Neural progenitor cell (in vitro differentiated cells): ENCODE measurements around the gene PRDM16. TPM values are rescaled to one million over a fixed set of nuclear protein-coding genes. Genes with fewer than 3 reads are reported as not detected.

ENCODE experiments used
- DNase-seq: peaks from one replicate; pipeline ENCODE4 v3.0.0-alpha.2; 2016; ENCODE audit warnings: low spot score
- H2AFZ ChIP-seq: fragments of 200-600 bp; sonication (generic); replicated peaks from 2 replicates; pipeline ENCODE4 v1.6.1; 2016; ENCODE audit warnings: antibody characterized with exemption
- H3F3A ChIP-seq: fragments of 200-600 bp; sonication (generic); 2 replicates; pipeline ENCODE4 v1.6.1; 2016; ENCODE audit warnings: antibody characterized with exemption, low read depth
- H3K27ac ChIP-seq: fragments of 200-600 bp; sonication (generic); 2 replicates; pipeline ENCODE4 v1.5.1; 2016; ENCODE audit warnings: mild to moderate bottlenecking
- H3K27me3 ChIP-seq: fragments of 200-600 bp; sonication (generic); 2 replicates; pipeline ENCODE4 v1.6.1; 2016; ENCODE audit warnings: mild to moderate bottlenecking, moderate library complexity
- H3K36me3 ChIP-seq: fragments of 200-600 bp; sonication (generic); 2 replicates; pipeline ENCODE4 v1.5.1; 2016
- H3K4me1 ChIP-seq: fragments of 200-600 bp; sonication (generic); 2 replicates; pipeline ENCODE4 v1.6.1; 2016; ENCODE audit warnings: mixed run types
- H3K4me2 ChIP-seq: fragments of 200-600 bp; sonication (generic); 2 replicates; pipeline ENCODE4 v1.6.1; 2016
- H3K4me3 ChIP-seq: fragments of 200-600 bp; sonication (generic); 2 replicates; pipeline ENCODE4 v1.5.1; 2016
- H3K79me2 ChIP-seq: fragments of 200-600 bp; sonication (generic); 2 replicates; pipeline ENCODE4 v1.6.1; 2016; ENCODE audit warnings: low read depth
- H3K9ac ChIP-seq: fragments of 200-600 bp; sonication (generic); 2 replicates; pipeline ENCODE4 v1.6.1; 2016
- H3K9me3 ChIP-seq: fragments of 200-600 bp; sonication (generic); 2 replicates; pipeline ENCODE4 v1.5.1; 2016; ENCODE audit warnings: low read depth
- H4K20me1 ChIP-seq: fragments of 200-600 bp; sonication (generic); 2 replicates; pipeline ENCODE4 v1.6.1; 2016; ENCODE audit warnings: low read depth
- H3K27ac Mint-ChIP-seq: 3 replicates; pipeline ENCODE4 v1.8.0; 2021; ENCODE audit warnings: mixed read lengths
- H3K27me3 Mint-ChIP-seq: 2 replicates; pipeline ENCODE4 v1.8.0; 2022; ENCODE audit warnings: low read depth, mild to moderate bottlenecking, inconsistent platforms, moderate library complexity, mixed read lengths; ENCODE audit not compliant: insufficient read depth
- H3K36me3 Mint-ChIP-seq: 3 replicates; pipeline ENCODE4 v1.8.0; 2021; ENCODE audit warnings: mixed read lengths
- H3K4me1 Mint-ChIP-seq: 3 replicates; pipeline ENCODE4 v1.8.0; 2021; ENCODE audit warnings: mixed read lengths
- H3K4me3 Mint-ChIP-seq: 3 replicates; pipeline ENCODE4 v1.8.0; 2021; ENCODE audit warnings: mild to moderate bottlenecking, moderate library complexity, mixed read lengths
- H3K9me3 Mint-ChIP-seq: 3 replicates; pipeline ENCODE4 v1.8.0; 2020; ENCODE audit warnings: mixed read lengths
- CTCF ChIP-seq: fragments of 200-600 bp; sonication (generic); IDR thresholded peaks from 2 replicates; pipeline ENCODE4 v1.5.1; 2017; ENCODE audit warnings: antibody characterized with exemption, mild to moderate bottlenecking
- EZH2 ChIP-seq: fragments of 200-600 bp; sonication (generic); IDR thresholded peaks from 2 replicates; pipeline ENCODE4 v1.6.1; 2017; ENCODE audit warnings: antibody characterized with exemption, mild to moderate bottlenecking, moderate library complexity
- EZH2phosphoT487 ChIP-seq: fragments of 200-600 bp; sonication (generic); IDR thresholded peaks from 2 replicates; pipeline ENCODE4 v1.6.1; 2017; ENCODE audit warnings: antibody characterized with exemption
- total RNA-seq: library from RNA; depleted of rRNA; stranded (reverse); fragments of >200 nt; gene quantifications from 2 replicates; pipeline ENCODE4 v1.2.3, GENCODE V29; 2015; ENCODE audit warnings: low replicate concordance

The PRDM16 gene
- total RNA-seq, 1 donor from 2014 or later, result 1.9 TPM

GRCh38 chr1:3340548-3341235 is 271.7 kb downstream of the PRDM16 start:
- H3K4me3 Mint-ChIP-seq, result no peak overlapping the region
- Histone ChIP-seq H2AFZ (no peak overlapping the region), H3K36me3 (no peaks in the 10 kb centered on the region), H3F3A (peaks cover 10% of the 10 kb centered on the region), H4K20me1 (no peaks in the 10 kb centered on the region), H3K4me1 (no peaks in the 10 kb centered on the region), H3K27me3 (no peaks in the 10 kb centered on the region), H3K27ac (no peak overlapping the region), H3K9me3 (peaks cover 6% of the 10 kb centered on the region), H3K4me2 (no peak overlapping the region), H3K79me2 (no peaks in the 10 kb centered on the region), H3K9ac (no peak overlapping the region), H3K4me3 (no peak overlapping the region)
- no peak for DNase-seq
- TF ChIP-seq EZH2, result no peak
- no peak for TF ChIP-seq EZH2phosphoT487
- no peak for TF ChIP-seq CTCF
- H3K4me1 Mint-ChIP-seq, result peaks cover 17% of the 10 kb centered on the region
- peaks cover 10% of the 10 kb centered on the region for H3K27me3 Mint-ChIP-seq
- no peak overlapping the region for H3K27ac Mint-ChIP-seq
- peaks cover 32% of the 10 kb centered on the region for H3K9me3 Mint-ChIP-seq
- H3K36me3 Mint-ChIP-seq, result peaks cover 12% of the 10 kb centered on the region

- no peak overlapping the region for H3K4me3 ChIP-seq
- peaks cover 11% of the 10 kb centered on the region for H3K27me3 Mint-ChIP-seq
These were observed 272.4 kb downstream of the PRDM16 start for GRCh38 chr1:3341236-3341994.

GRCh38 chr1:3342960-3343359 is 274.0 kb downstream of the PRDM16 start:
- Histone ChIP-seq H3K9ac (no peak overlapping the region), H4K20me1 (no peaks in the 10 kb centered on the region), H2AFZ (no peak overlapping the region), H3K4me2 (no peak overlapping the region), H3K4me3 (no peak overlapping the region), H3F3A (no peaks in the 10 kb centered on the region), H3K9me3 (peaks cover 6% of the 10 kb centered on the region), H3K79me2 (no peaks in the 10 kb centered on the region), H3K36me3 (no peaks in the 10 kb centered on the region), H3K27me3 (no peaks in the 10 kb centered on the region), H3K27ac (no peak overlapping the region), H3K4me1 (no peaks in the 10 kb centered on the region)
- Mint-ChIP-seq H3K9me3 (peaks cover 34% of the 10 kb centered on the region), H3K4me3 (no peak overlapping the region), H3K27me3 (peaks cover 11% of the 10 kb centered on the region), H3K27ac (no peak overlapping the region), H3K4me1 (peaks cover 14% of the 10 kb centered on the region), H3K36me3 (peaks cover 12% of the 10 kb centered on the region)
- no peak for DNase-seq
- TF ChIP-seq CTCF (no peak), EZH2 (no peak), EZH2phosphoT487 (no peak)

More at GRCh38 chr1:3341236-3341994, 272.4 kb downstream of the PRDM16 start:
- no peaks in the 10 kb centered on the region for H3K4me1 ChIP-seq
- H3K4me1 Mint-ChIP-seq, result peaks cover 17% of the 10 kb centered on the region
- H3K9me3 ChIP-seq, result peaks cover 6% of the 10 kb centered on the region
- H3K27me3 ChIP-seq, result no peaks in the 10 kb centered on the region
- DNase-seq, result no peak
- no peak overlapping the region for H3K27ac ChIP-seq
- H3K4me2 ChIP-seq, result no peak overlapping the region
- H3K4me3 Mint-ChIP-seq, result no peak overlapping the region
- no peaks in the 10 kb centered on the region for H3K79me2 ChIP-seq
- TF ChIP-seq EZH2 (no peak), EZH2phosphoT487 (no peak), CTCF (no peak)
- peaks cover 7% of the 10 kb centered on the region for H3F3A ChIP-seq
- H3K27ac Mint-ChIP-seq, result no peak overlapping the region
- H3K9me3 Mint-ChIP-seq, result peaks cover 32% of the 10 kb centered on the region
- peaks cover 12% of the 10 kb centered on the region for H3K36me3 Mint-ChIP-seq
- no peaks in the 10 kb centered on the region for H3K36me3 ChIP-seq
- H2AFZ ChIP-seq, result no peak overlapping the region
- H4K20me1 ChIP-seq, result no peaks in the 10 kb centered on the region
- H3K9ac ChIP-seq, result no peak overlapping the region
